HG03159 (cell line): Measurements from ENCODE around the gene LINC00632.
A peak's percentile ranks its signal among the peaks of the same experiment; 100 is the strongest.

Source experiments
- ATAC-seq: cut with Tn5 transposase; IDR thresholded peaks from one replicate; pipeline ENCODE4 v1.9.1; 2021; ENCODE audit warnings: mild to moderate bottlenecking, moderate library complexity; ENCODE audit not compliant: unreplicated experiment

Gene LINC00632

DNA sequence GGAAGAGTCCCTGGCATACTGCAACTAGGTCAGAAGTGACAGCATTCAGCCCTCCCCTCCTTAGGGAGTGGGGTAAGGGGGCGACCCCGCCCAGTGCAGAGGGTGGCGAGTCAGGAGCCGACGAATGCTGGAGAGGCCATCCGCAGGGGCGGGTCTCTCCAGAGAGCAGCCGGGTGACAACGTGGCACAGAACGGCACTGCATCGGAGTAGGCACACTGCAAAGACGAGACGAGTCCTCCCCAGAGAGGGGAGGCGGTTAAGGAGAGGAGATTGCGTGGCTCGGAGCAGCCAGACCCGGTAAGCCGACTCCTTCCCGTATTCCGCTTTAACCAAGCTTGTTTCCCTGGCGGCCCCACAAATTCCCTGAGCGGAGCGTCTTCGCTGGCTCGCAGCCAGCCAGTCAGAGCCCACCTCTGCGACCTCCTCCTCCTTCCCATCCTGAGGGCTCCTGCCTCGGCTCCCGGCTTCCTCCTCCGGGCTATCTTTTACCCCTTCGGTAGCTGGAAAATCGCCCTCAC is 54.9 kb downstream of the LINC00632 start:
- no peak for ATAC-seq

DNA sequence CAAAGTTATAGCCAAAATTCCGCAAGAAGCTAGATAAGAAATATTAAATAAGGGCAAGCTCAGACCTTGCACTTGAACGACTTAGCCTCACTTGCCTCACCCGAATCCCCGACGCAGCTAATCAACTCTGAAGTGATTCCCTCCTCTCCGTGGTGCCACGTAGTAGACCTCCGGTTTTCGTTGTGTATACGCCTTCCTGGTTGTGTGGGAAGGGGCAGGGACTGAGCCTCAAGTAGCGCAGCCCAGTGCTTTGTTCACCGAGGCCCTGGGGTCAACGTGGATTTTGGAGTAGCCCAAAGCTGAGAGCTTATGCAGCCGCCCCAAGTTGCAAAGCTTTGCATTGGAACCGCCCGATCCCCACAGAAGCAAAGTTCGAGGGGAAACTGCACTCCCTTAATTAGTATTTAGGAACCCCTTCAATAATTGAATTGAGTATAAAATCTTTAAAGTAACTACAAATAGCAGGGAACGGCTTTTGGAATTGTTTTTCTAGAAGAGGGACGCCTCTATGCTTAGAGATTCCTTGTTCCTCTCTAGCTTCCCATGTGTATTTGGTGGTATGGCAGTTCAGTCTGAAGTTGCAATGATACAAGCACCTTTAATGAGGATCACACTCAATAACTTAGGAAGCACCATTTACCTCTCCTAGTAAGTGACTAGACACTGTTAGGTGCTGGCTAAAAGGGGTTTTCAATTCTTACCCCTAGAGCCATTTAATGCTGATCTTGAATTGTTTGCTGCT is 55.7 kb downstream of the LINC00632 start:
- ATAC-seq = no peak

DNA sequence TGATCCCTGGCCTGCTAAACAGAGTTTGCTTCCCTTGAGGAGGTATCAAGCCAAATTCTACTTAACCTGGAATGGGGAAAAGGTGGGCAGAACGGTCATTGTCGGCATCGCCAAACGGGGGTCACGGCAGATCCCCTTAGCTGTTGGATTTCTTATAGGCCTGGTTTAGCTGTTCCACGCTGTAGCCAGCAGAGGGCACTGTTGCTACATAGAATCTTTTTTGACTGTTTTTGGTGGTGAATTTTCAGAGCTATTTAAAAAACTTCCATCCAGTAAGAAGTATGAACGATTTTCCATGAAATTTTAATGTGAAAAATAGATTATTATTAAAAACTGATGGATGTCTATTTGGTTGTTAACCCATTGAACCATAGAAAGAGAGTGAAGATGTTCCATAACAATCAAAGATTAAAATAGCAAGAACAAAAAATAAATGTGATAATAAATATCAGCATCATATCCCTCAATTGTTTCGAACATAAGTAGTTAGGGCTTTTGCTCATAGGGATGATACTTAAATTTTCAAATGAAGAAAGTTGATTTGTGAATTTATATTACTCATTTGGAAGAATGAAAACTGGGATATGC is 56.6 kb downstream of the LINC00632 start:
- no peak for ATAC-seq

DNA sequence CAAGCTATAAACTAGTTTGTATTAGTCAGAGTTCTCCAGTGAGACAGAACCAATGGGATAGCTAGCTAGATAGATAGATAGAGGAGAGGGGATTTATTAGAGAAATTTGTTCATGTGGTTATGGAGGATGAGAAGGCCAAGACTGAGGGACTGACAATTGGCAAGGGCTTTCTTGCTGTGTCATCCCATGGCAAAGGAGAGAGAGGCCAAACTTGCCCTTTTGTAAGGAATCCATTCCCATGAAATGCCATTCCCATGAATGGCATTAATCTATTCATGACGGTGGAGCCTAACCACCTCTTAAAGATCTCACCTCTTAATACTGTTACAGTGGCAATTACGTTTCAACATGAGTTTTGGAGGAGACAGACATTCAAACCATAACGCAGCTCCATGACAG is 58.1 kb downstream of the LINC00632 start:
- ATAC-seq = no peak

- ATAC-seq = no peak
Measured at GRCh38 chrX:140775211-140775610, 65.7 kb downstream of the LINC00632 start.

DNA sequence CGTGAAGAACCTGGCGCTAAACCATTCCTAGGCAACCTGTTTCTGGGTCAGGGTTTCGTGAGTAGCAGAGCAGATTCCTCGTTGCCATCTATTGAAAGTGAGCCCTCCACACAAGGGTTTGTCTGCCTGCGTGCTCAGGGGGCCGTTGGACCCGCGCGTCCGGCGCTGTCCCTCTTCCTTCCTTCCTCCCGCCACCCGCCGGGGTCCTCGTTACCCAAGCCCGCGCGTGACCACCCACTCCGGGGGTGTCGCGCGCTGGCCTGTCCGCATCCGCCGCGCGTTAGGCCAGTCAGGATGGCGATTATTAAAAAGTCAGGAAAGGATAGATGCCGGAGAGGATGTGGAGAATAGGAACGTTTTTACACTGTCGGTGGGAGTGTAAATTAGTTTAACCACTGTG is 66.8 kb downstream of the LINC00632 start:
- ATAC-seq = no peak

GRCh38 chrX:140794642-140795041 is 85.1 kb downstream of the LINC00632 start:
- ATAC-seq = no peak

DNA sequence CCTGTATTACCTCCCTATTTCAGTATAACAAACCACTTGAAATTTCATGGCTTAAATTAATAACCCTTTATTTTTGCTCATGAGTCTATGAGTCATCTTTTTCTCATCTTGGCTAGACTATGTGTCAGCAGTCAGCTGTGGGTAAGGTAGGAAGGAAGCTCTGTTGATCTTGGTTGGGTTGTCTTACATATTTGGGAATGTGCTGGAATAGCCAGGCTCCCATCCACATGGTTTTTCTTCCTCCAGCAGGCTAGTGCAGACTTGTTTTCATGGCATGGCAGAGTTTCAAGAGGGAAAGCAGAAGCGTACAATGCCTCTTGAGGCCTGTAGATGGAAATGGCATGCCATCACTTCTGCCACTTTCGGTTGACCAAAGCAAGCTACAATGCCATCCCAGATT is 89.7 kb downstream of the LINC00632 start:
- no peak for ATAC-seq

- no peak for ATAC-seq
Measured at GRCh38 chrX:140804292-140804691, 94.7 kb downstream of the LINC00632 start.

- ATAC-seq = no peak
Measured at GRCh38 chrX:140815868-140816267, 106.3 kb downstream of the LINC00632 start.

GRCh38 chrX:140817943-140818342 is 108.4 kb downstream of the LINC00632 start:
- ATAC-seq = peak; percentile 71

DNA sequence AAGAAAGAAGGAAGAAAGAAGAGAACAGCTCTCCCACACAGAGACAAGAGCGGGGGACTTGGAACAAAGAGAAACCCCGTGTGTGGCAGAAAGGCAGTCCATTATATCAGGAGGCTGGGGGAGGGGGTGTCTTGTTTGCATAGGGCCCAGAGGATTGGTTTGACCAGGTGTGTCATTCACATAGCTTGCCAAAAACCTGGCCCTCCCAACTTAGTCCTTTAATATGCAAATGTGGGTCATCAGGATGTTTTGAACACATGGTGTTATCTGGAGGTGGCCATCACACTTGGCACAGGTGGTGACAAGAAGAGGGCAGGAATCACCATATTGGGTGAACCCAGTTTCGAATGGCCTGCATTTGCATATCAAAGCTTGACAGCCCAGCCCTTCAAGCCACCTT is 111.7 kb downstream of the LINC00632 start:
- ATAC-seq = no peak

DNA sequence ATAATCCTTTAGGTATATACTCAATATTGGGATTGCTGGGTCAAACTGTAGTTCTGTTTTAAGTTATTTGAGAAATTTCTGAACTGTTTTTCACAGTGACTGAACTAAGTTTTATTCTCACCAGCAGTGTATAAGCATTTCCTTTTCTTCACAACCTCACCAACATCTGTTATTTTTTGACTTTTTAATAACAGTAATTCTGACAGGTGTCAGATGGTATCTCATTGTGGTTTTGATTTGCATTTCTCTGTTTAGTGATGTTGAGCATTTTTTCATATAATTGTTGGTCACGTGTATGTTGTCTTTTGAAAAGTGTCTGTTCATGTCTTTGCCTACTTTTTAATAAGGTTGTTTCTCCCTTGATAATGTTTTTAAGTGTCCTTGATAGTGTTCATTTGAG is 112.6 kb downstream of the LINC00632 start:
- no peak for ATAC-seq

- no peak for ATAC-seq
Measured at GRCh38 chrX:140822861-140823260, 113.3 kb downstream of the LINC00632 start.

DNA sequence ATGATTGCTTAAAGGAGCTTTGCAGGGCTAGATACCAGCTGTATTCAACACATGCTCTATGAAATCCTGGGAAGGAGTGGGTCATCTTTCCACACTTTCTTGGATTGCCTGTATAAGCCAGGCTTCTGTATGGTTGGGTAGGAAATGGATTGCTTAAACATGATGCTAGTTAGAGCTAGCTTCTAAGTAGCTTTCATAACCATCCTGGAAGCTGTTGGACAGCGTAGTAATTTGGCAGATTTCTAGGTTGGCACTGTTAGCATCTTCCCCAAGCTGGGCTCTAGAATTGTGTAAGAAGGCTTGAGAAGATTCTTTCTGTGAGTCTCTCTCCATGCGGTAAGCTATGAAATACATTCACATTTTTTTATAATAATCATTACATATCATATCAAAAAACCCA is 127.3 kb downstream of the LINC00632 start:
- ATAC-seq = no peak
